AG09319 (cell line): ENCODE data around the gene LEMD1.

Experiments
- DNase-seq: peaks from one replicate; pipeline ENCODE4 v3.0.0-alpha.2; 2010; ENCODE audit warnings: low read depth; ENCODE audit errors: extremely low read depth
- TF ChIP-seq, protein P1 (sequence below): IDR thresholded peaks from 2 replicates; pipeline ENCODE4 v1.5.1; 2011; ENCODE audit warnings: low read depth, mild to moderate bottlenecking, inconsistent platforms, low read length, moderate library complexity

The LEMD1 gene

DNA sequence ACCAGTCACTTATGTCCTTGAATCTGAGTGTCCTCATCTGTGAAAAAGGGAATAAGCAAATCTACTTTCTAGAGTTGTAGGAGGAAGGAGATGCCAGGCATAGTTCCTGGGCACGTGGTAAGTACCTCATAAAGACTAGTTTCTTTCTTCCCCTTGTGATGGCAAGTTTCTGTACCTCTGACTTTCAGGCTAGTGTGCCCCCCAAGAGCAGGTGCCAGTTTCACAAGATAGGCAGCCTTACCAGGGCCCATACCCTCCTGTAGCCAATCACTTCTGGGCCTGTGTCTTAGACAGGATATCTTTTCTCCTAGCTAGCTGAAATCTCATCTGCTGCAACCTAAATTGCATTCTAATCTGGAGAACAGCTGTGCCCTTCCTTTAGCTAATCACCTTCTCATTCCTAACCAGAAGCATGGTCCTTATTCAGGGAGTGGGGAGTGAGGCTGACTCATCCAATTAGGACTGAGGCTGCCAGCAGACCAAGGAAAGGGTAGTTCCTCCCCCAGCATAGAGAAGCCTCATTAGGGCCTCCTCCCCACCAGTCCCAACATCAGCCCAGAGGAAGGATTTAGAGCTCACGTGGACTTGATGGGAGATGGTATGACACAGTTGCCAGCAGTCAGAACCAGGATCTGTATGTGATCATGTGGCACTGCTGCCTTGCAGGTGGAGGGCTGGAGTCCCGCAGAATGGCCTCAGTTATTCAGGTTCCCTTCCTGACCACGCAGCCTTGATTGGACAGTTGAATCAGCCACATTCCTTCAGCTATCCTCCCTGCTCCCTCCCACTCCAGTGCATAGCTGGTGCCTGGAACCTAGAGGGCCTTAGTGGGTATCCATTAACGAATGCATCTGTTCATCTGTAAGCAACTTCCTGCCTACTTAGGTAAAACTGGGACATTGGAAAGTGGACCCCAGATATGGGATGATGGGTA is 73.0 kb downstream of the LEMD1 start:
- TF ChIP-seq, protein P1, sequence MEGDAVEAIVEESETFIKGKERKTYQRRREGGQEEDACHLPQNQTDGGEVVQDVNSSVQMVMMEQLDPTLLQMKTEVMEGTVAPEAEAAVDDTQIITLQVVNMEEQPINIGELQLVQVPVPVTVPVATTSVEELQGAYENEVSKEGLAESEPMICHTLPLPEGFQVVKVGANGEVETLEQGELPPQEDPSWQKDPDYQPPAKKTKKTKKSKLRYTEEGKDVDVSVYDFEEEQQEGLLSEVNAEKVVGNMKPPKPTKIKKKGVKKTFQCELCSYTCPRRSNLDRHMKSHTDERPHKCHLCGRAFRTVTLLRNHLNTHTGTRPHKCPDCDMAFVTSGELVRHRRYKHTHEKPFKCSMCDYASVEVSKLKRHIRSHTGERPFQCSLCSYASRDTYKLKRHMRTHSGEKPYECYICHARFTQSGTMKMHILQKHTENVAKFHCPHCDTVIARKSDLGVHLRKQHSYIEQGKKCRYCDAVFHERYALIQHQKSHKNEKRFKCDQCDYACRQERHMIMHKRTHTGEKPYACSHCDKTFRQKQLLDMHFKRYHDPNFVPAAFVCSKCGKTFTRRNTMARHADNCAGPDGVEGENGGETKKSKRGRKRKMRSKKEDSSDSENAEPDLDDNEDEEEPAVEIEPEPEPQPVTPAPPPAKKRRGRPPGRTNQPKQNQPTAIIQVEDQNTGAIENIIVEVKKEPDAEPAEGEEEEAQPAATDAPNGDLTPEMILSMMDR = no peak
- DNase-seq = no peak

DNA sequence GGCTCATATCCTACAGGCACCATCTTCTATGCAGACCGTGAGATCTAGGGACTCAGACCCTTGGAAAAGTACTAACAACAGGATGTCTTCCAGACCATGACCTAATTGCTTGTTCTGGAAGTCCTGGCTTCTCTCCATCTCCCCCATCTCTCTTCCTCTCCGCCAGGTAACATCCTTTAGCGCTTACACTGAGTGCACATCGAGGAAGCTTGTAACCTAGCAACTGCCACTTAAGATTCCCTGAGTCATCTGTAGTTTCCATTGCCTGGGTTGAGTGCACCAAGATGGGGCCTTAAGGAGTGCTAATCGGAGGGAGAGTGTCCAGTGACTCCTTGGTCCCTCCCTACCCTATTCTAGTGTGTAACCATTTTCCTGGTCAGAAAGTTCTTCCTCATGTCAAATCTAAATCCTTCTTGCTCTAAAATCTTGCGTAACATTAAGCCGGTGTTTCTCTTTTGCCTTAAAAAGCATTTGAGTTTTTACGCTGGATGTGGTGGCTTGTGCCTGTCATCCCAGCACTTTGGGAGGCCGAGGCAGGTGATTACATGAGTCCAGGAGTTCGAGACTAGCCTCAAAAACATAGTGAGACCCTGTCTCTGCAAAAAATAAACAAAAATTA is 74.8 kb downstream of the LEMD1 start:
- TF ChIP-seq, protein P1 = no peak
- DNase-seq = no peak

DNA sequence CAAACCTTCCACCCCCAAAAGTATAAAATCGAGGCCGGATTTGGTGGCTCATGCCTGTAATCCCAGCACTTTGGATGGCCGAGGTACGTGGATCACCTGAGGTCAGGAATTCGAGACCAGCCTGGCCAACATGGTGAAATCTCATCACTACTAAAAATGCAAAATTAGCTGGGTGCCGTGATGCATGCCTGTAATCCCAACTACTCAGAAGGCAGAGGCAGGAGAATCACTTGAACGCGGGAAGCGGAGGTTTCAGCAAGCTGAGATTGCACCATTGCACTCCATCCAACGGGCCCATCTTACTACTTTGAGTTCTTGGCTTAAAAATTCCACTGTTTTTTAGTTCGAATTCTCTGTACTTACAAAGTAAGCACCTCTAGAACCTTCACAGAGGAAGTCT is 76.1 kb downstream of the LEMD1 start:
- DNase-seq = no peak
- TF ChIP-seq, protein P1 = no peak

DNA sequence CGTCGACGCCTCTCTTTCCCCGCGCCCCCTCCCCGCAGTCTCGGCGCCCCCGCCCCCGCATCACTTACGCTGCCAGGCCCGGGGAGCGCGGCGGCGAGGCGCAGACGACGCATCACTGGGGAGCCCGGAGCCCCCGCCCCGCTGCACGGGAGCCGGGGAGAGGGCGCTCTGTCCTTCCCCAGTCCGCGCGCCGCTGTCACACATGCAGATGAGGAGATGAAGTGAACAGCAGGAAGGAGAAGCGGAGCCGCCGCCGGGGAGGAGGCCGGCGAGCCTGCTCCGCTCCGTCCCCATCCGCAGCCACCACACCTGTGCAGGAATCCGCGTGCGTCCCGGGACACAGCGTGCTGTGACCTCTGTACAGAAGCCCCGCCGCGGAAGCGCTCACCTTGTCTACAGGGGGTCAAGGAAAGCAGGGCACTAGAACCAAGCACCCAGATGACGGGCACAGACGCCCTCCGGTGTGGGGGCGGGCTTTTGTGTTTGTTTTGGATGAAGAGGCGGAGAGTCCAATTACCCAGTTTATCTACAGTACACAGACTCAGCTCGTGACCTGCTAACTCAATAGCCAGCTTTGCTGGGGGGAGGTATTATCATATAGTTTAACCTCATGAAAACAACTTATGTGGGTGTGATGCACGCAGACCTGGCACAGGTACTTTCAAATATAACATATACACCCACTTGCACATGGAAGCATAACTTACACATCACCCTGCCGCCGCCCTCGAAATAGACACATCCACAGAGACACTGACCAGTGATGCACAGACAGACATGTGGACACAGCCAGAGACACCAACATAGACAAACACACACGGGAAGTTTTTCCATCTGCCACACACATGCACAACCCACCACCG is 77.6 kb downstream of the LEMD1 start:
- TF ChIP-seq, protein P1 = no peak
- no peak for DNase-seq

DNA sequence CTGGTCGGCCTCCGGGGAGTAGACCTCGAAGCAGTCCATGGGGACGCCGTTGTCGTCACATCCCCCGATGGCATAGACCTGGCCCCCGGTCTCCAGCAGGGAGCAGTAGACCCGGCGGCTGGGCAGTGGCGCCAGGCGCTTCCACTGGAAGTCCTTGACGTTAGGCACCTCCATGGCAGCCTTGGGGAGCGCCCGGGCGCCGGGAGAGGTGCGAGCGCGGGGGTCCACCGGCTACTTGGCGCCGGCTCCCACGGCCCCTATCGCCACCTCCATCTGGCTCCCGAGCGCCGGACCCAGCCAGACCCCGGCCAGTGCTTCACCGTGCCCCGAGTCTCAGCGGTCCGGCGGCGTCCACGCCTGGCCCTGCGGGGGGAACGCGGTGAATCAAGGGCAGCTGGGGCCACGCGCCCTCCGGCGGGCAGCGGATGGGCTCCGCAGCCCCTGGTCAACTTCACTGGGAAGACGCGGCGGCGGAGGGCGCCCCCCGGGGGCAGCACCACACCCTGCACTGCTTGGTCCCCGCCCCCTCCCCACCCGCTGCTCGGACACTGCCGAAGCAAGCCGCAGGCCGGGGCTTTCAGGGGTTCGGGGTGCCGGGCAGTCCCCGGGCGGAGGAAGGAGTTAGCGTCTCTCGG is 78.3 kb downstream of the LEMD1 start:
- TF ChIP-seq, protein P1 = no peak; the same call in 1 of the 2 replicates
- no peak for DNase-seq

DNA sequence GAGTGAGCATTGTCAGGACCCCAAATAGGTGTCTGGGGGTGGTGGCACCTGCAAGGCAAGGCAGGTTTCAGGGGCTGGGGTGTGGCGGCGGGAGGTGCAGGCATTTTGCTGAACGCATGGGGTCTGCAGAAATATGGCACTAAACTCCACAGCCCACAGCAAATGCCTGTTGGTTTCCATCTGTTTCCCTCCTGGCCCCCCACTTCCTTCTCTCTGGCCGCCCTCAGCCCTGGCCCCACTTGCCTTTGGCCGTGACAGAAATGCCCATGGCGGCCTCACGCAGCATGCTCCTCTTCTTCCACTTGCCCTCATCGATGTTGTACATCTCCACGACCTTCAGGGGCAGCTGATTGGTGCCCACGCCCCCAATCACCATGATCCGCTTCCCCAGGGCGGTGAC is 78.9 kb downstream of the LEMD1 start:
- TF ChIP-seq, protein P1 = no peak
- DNase-seq = no peak
